Measurements from ENCODE around the gene TIMM17B.

Gene TIMM17B

GRCh38 chrX:48897157-48897624 lies 377 bp downstream of the TIMM17B start:
- TF ChIP-seq USF1 (IDR thresholded peaks at IDR 0.05) (no peak), EGR1 (IDR thresholded peaks at IDR 0.05) (no peak), CEBPB (IDR thresholded peaks at IDR 0.05) (no peak), EP300 (IDR thresholded peaks at IDR 0.05; ENCODE audit: borderline replicate concordance) (peak; percentile 26; the same call in 1 of the 2 replicates), FOXM1 (IDR thresholded peaks at IDR 0.05; ENCODE audit: borderline replicate concordance, low read depth) (no peak), YY1 (IDR thresholded peaks at IDR 0.05; ENCODE audit: low read depth) (no peak), MAX (IDR thresholded peaks at IDR 0.05) (0 out of 2 replicates have a peak, but pooled peaks have one; percentile 18), RAD21 (IDR thresholded peaks at IDR 0.05; ENCODE audit: low read depth) (no peak), ZBTB7A (IDR thresholded peaks at IDR 0.05; ENCODE audit: low read depth) (no peak), TAF1 (IDR thresholded peaks at IDR 0.05; ENCODE audit: low read depth) (peak; percentile 16; the same call in 1 of the 2 replicates)

- TF ChIP-seq EP300 (IDR thresholded peaks at IDR 0.05; ENCODE audit: borderline replicate concordance) (no peak), NFIC (IDR thresholded peaks at IDR 0.05) (no peak), MAX (IDR thresholded peaks at IDR 0.05) (no peak), FOXM1 (IDR thresholded peaks at IDR 0.05; ENCODE audit: borderline replicate concordance, low read depth) (no peak), CREB1 (IDR thresholded peaks at IDR 0.05; ENCODE audit: low read depth) (no peak), TAF1 (IDR thresholded peaks at IDR 0.05; ENCODE audit: low read depth) (no peak), RAD21 (IDR thresholded peaks at IDR 0.05; ENCODE audit: low read depth) (no peak), CEBPB (IDR thresholded peaks at IDR 0.05) (no peak), TEAD4 (IDR thresholded peaks at IDR 0.05) (no peak), USF1 (IDR thresholded peaks at IDR 0.05) (no peak), YY1 (IDR thresholded peaks at IDR 0.05; ENCODE audit: low read depth) (no peak), TCF12 (IDR thresholded peaks at IDR 0.05; ENCODE audit: low read depth) (no peak), REST (IDR thresholded peaks at IDR 0.05; ENCODE audit: low read depth) (no peak)
These were observed 957 bp downstream of the TIMM17B start for GRCh38 chrX:48896611-48897011.

GRCh38 chrX:48894891-48895290 lies 2.7 kb downstream of the TIMM17B start:
- no peak for TF ChIP-seq EGR1 (IDR thresholded peaks at IDR 0.05)
- no peak for TF ChIP-seq CEBPB (IDR thresholded peaks at IDR 0.05)
- TF ChIP-seq CREB1 (IDR thresholded peaks at IDR 0.05; ENCODE audit: low read depth) = no peak
- no peak for TF ChIP-seq TAF1 (IDR thresholded peaks at IDR 0.05; ENCODE audit: low read depth)
- TF ChIP-seq RAD21 (IDR thresholded peaks at IDR 0.05; ENCODE audit: low read depth) = no peak
- TF ChIP-seq NFIC (IDR thresholded peaks at IDR 0.05) = no peak
- no peak for TF ChIP-seq MAX (IDR thresholded peaks at IDR 0.05)
- TF ChIP-seq USF1 (IDR thresholded peaks at IDR 0.05) = no peak
- TF ChIP-seq TCF12 (IDR thresholded peaks at IDR 0.05; ENCODE audit: low read depth) = no peak
- TF ChIP-seq EP300 (IDR thresholded peaks at IDR 0.05; ENCODE audit: borderline replicate concordance) = no peak
- no peak for TF ChIP-seq YY1 (IDR thresholded peaks at IDR 0.05; ENCODE audit: low read depth)

- TF ChIP-seq FOXM1 (IDR thresholded peaks at IDR 0.05; ENCODE audit: borderline replicate concordance, low read depth) = no peak
- TF ChIP-seq TEAD4 (IDR thresholded peaks at IDR 0.05) = no peak
- TF ChIP-seq EP300 (IDR thresholded peaks at IDR 0.05; ENCODE audit: borderline replicate concordance) = no peak
- TF ChIP-seq TCF12 (IDR thresholded peaks at IDR 0.05; ENCODE audit: low read depth) = no peak
These were observed 3.8 kb downstream of the TIMM17B start for GRCh38 chrX:48893556-48894348.

GRCh38 chrX:48892896-48893295 lies 4.7 kb downstream of the TIMM17B start:
- TF ChIP-seq NFIC (IDR thresholded peaks at IDR 0.05) (no peak), YY1 (IDR thresholded peaks at IDR 0.05; ENCODE audit: low read depth) (no peak), CEBPB (IDR thresholded peaks at IDR 0.05) (no peak), TEAD4 (IDR thresholded peaks at IDR 0.05) (no peak), CREB1 (IDR thresholded peaks at IDR 0.05; ENCODE audit: low read depth) (no peak), TAF1 (IDR thresholded peaks at IDR 0.05; ENCODE audit: low read depth) (no peak), MAX (IDR thresholded peaks at IDR 0.05) (no peak)

- TF ChIP-seq CEBPB (IDR thresholded peaks at IDR 0.05) = no peak
- no peak for TF ChIP-seq REST (IDR thresholded peaks at IDR 0.05; ENCODE audit: low read depth)
- TF ChIP-seq ZBTB7A (IDR thresholded peaks at IDR 0.05; ENCODE audit: low read depth) = no peak
- no peak for TF ChIP-seq NFIC (IDR thresholded peaks at IDR 0.05)
- no peak for TF ChIP-seq USF1 (IDR thresholded peaks at IDR 0.05)
- TF ChIP-seq EP300 (IDR thresholded peaks at IDR 0.05; ENCODE audit: borderline replicate concordance) = 0 out of 2 replicates have a peak, but pooled peaks have one; percentile 23
- TF ChIP-seq EGR1 (IDR thresholded peaks at IDR 0.05) = no peak
- TF ChIP-seq TEAD4 (IDR thresholded peaks at IDR 0.05) = no peak
- TF ChIP-seq CREB1 (IDR thresholded peaks at IDR 0.05; ENCODE audit: low read depth) = no peak
- peak; percentile 37; the same call in 1 of the 2 replicates for TF ChIP-seq RAD21 (IDR thresholded peaks at IDR 0.05; ENCODE audit: low read depth)
- TF ChIP-seq FOXM1 (IDR thresholded peaks at IDR 0.05; ENCODE audit: borderline replicate concordance, low read depth) = no peak
- TF ChIP-seq MAX (IDR thresholded peaks at IDR 0.05) = peak; percentile 37; the same call in 1 of the 2 replicates
- TF ChIP-seq YY1 (IDR thresholded peaks at IDR 0.05; ENCODE audit: low read depth) = no peak
- no peak for TF ChIP-seq TCF12 (IDR thresholded peaks at IDR 0.05; ENCODE audit: low read depth)
- no peak for TF ChIP-seq TAF1 (IDR thresholded peaks at IDR 0.05; ENCODE audit: low read depth)
These were observed 5.9 kb downstream of the TIMM17B start for GRCh38 chrX:48891402-48892288.
